WTC11 (cell line): ENCODE data around the gene THSD4. TPM values are rescaled to one million over a fixed set of nuclear protein-coding genes. Genes with fewer than 3 reads are reported as not detected.

Experiments used
- ATAC-seq: fragments of 200-7000 bp; cut with Tn5 transposase; 2 replicates; pipeline ENCODE4 v1.10.0; 2021; ENCODE audit warnings: mild to moderate bottlenecking, moderate library complexity
- CTCF ChIA-PET: fragments of 300-600 bp; sonication (Branson Sonifier 250); formaldehyde crosslinking; loops from one replicate; lab custom pipeline; 2021; ENCODE audit warnings: antibody characterized with exemption; lab: Charles Lee
- POLR2A ChIA-PET: fragments of 350-600 bp; sonication (Branson Sonifier 250); formaldehyde crosslinking; loops from one replicate; lab custom pipeline; 2021; ENCODE audit warnings: antibody characterized with exemption; lab: Charles Lee
- DNase-seq: peaks from one replicate; pipeline ENCODE4 v3.0.0; 2021; ENCODE audit warnings: low spot score
- H3K27ac Mint-ChIP-seq: 2 replicates; pipeline ENCODE4 v1.8.0; 2021; ENCODE audit warnings: mixed read lengths
- H3K27me3 Mint-ChIP-seq: 2 replicates; pipeline ENCODE4 v1.8.0; 2021; ENCODE audit warnings: low read depth, mild to moderate bottlenecking, moderate library complexity, mixed read lengths
- H3K36me3 Mint-ChIP-seq: 2 replicates; pipeline ENCODE4 v1.8.0; 2021; ENCODE audit warnings: mixed read lengths
- H3K4me1 Mint-ChIP-seq: 2 replicates; pipeline ENCODE4 v1.8.0; 2022; ENCODE audit warnings: mixed read lengths
- H3K4me3 Mint-ChIP-seq: 2 replicates; pipeline ENCODE4 v1.8.0; 2021; ENCODE audit warnings: mild to moderate bottlenecking, moderate library complexity, mixed read lengths
- H3K9me3 Mint-ChIP-seq: 2 replicates; pipeline ENCODE4 v1.8.0; 2021; ENCODE audit warnings: mixed read lengths
- ATF2 ChIP-seq: sonication (generic); formaldehyde crosslinking; IDR thresholded peaks from 2 replicates; pipeline ENCODE4 v1.8.1; 2022; ENCODE audit warnings: low read depth, missing genetic modification reagents, borderline replicate concordance
- EMX1 ChIP-seq: fragments of 250-450 bp; sonication (Bioruptor Pico); IDR thresholded peaks from 2 replicates; pipeline ENCODE4 v1.8.0; 2021; ENCODE audit warnings: mild to moderate bottlenecking
- ESRRA ChIP-seq: sonication (generic); formaldehyde crosslinking; IDR thresholded peaks from 2 replicates; pipeline ENCODE4 v1.8.1; 2022; ENCODE audit warnings: mild to moderate bottlenecking, missing genetic modification reagents, borderline replicate concordance
- FOXP1 ChIP-seq: sonication (generic); formaldehyde crosslinking; IDR thresholded peaks from 2 replicates; pipeline ENCODE4 v1.8.0; 2022; ENCODE audit warnings: missing genetic modification reagents, mild to moderate bottlenecking, moderate library complexity, borderline replicate concordance
- GABPB1 ChIP-seq: sonication (generic); formaldehyde crosslinking; IDR thresholded peaks from 2 replicates; pipeline ENCODE4 v1.8.1; 2023; ENCODE audit warnings: mild to moderate bottlenecking, missing genetic modification reagents
- IRF1 ChIP-seq: sonication (generic); formaldehyde crosslinking; IDR thresholded peaks from 2 replicates; pipeline ENCODE4 v1.8.0; 2023; ENCODE audit warnings: missing genetic modification reagents
- JAZF1 ChIP-seq: fragments of 250-450 bp; sonication (Bioruptor Pico); IDR thresholded peaks from 2 replicates; pipeline ENCODE4 v1.9.0; 2021; ENCODE audit warnings: moderate library complexity, mild to moderate bottlenecking, inconsistent platforms
- MLX ChIP-seq: sonication (generic); formaldehyde crosslinking; IDR thresholded peaks from 2 replicates; pipeline ENCODE4 v1.8.1; 2023; ENCODE audit warnings: mild to moderate bottlenecking, missing genetic modification reagents, moderate library complexity
- MXD4 ChIP-seq: fragments of 250-450 bp; sonication (Bioruptor Pico); IDR thresholded peaks from 2 replicates; pipeline ENCODE4 v1.8.0; 2021; ENCODE audit warnings: mild to moderate bottlenecking, moderate library complexity, borderline replicate concordance
- NR3C1 ChIP-seq: sonication (generic); formaldehyde crosslinking; conservative IDR thresholded peaks from 2 replicates; pipeline ENCODE4 v1.8.1; 2023; ENCODE audit warnings: low read depth, mild to moderate bottlenecking, missing genetic modification reagents
- SOX15 ChIP-seq: fragments of 250-450 bp; sonication (Bioruptor Pico); IDR thresholded peaks from 2 replicates; pipeline ENCODE4 v1.9.0; 2021; ENCODE audit warnings: mild to moderate bottlenecking
- TCF7 ChIP-seq: sonication (generic); formaldehyde crosslinking; IDR thresholded peaks from 2 replicates; pipeline ENCODE4 v1.8.0; 2022; ENCODE audit warnings: mild to moderate bottlenecking, low read depth, missing genetic modification reagents, moderate library complexity
- TEAD1 ChIP-seq: sonication (generic); formaldehyde crosslinking; IDR thresholded peaks from 2 replicates; pipeline ENCODE4 v1.8.0; 2022; ENCODE audit warnings: mild to moderate bottlenecking, missing genetic modification reagents
- TEAD4 ChIP-seq: sonication (generic); formaldehyde crosslinking; IDR thresholded peaks from 2 replicates; pipeline ENCODE4 v1.8.0; 2022; ENCODE audit warnings: mild to moderate bottlenecking, missing genetic modification reagents
- USF1 ChIP-seq: sonication (generic); formaldehyde crosslinking; IDR thresholded peaks from 2 replicates; pipeline ENCODE4 v1.8.0; 2022; ENCODE audit warnings: mild to moderate bottlenecking, missing genetic modification reagents
- ZBTB21 ChIP-seq: sonication (generic); formaldehyde crosslinking; IDR thresholded peaks from 2 replicates; pipeline ENCODE4 v1.8.1; 2023; ENCODE audit warnings: mild to moderate bottlenecking, missing genetic modification reagents, borderline replicate concordance
- ZNF138 ChIP-seq: sonication (generic); formaldehyde crosslinking; conservative IDR thresholded peaks from 2 replicates; pipeline ENCODE4 v1.8.1; 2022; ENCODE audit warnings: mild to moderate bottlenecking, moderate library complexity, missing genetic modification reagents
- ZNF219 ChIP-seq: sonication (generic); formaldehyde crosslinking; IDR thresholded peaks from 2 replicates; pipeline ENCODE4 v1.8.0; 2023; ENCODE audit warnings: missing genetic modification reagents, mild to moderate bottlenecking, borderline replicate concordance
- ZNF532 ChIP-seq: fragments of 250-450 bp; sonication (Bioruptor Pico); IDR thresholded peaks from 2 replicates; pipeline ENCODE4 v1.9.0; 2021; ENCODE audit warnings: mild to moderate bottlenecking, borderline replicate concordance
- ZSCAN18 ChIP-seq: fragments of 250-450 bp; sonication (Bioruptor Pico); IDR thresholded peaks from 2 replicates; pipeline ENCODE4 v2.1.2; 2022; ENCODE audit warnings: mild to moderate bottlenecking, moderate library complexity
- total RNA-seq: library from RNA; stranded (reverse); gene quantifications from 3 replicates; pipeline ENCODE4 v1.2.3, GENCODE V29; 2021

Gene THSD4
- total RNA-seq, 1 experiment from 2014 or later: 7.8 TPM

- no peak for TF ChIP-seq NR3C1
- no peak for TF ChIP-seq IRF1 (CRISPR knock-in tag)
- no peak for TF ChIP-seq FOXP1 (CRISPR knock-in tag)
- TF ChIP-seq SOX15 (CRISPR knock-in tag): no peak
- TF ChIP-seq ESRRA (CRISPR knock-in tag): no peak
- TF ChIP-seq GABPB1 (CRISPR knock-in tag): no peak
- TF ChIP-seq TCF7 (CRISPR knock-in tag): no peak
Measured at GRCh38 chr15:71732636-71733035, 617.4 kb downstream of the THSD4 start (continued).

- ChIA-PET POLR2A (no interaction called here), CTCF (interaction anchor here (2.4 kb wide), 1 partner anchor 11 kb away, joined by 16 read pairs; no protein-coding TSS in a partner anchor)
- Mint-ChIP-seq H3K4me1 (no peaks in the 10 kb centered on the region), H3K4me3 (no peak overlapping the region), H3K27me3 (no peaks in the 10 kb centered on the region), H3K9me3 (peaks cover under 1% of the 10 kb centered on the region; the same call in 1 of the 2 replicates), H3K36me3 (no peaks in the 10 kb centered on the region), H3K27ac (no peak overlapping the region)
- TF ChIP-seq ZNF532 (CRISPR knock-in tag): no peak
- no peak for TF ChIP-seq TEAD1 (CRISPR knock-in tag)
- TF ChIP-seq ZNF219 (CRISPR knock-in tag): no peak
- TF ChIP-seq ZBTB21 (CRISPR knock-in tag): no peak
- TF ChIP-seq MLX (CRISPR knock-in tag): no peak
- no peak for ATAC-seq
- no peak for DNase-seq
Measured at GRCh38 chr15:71733122-71733521, 617.9 kb downstream of the THSD4 start.

- Mint-ChIP-seq H3K36me3 (no peaks in the 10 kb centered on the region), H3K27ac (no peak overlapping the region), H3K27me3 (no peaks in the 10 kb centered on the region), H3K4me1 (no peaks in the 10 kb centered on the region), H3K9me3 (peaks cover 5% of the 10 kb centered on the region; the same call in 1 of the 2 replicates), H3K4me3 (no peak overlapping the region)
- no peak for DNase-seq
- POLR2A ChIA-PET: interaction anchor here (0.6 kb wide), 1 partner anchor 319 kb away, joined by 19 read pairs; no protein-coding TSS in a partner anchor
- CTCF ChIA-PET: interaction anchor here (0.6 to 0.8 kb wide), 3 partner anchors 9 to 47 kb away, joined by 4 to 5 read pairs (median 4); no protein-coding TSS in a partner anchor
- ATAC-seq: no peak
- TF ChIP-seq ZNF138 (CRISPR knock-in tag) (no peak), ZSCAN18 (CRISPR knock-in tag) (no peak), TEAD4 (CRISPR knock-in tag) (no peak), FOXP1 (CRISPR knock-in tag) (no peak), MXD4 (no peak), USF1 (CRISPR knock-in tag) (no peak), EMX1 (CRISPR knock-in tag) (no peak), ESRRA (CRISPR knock-in tag) (no peak), IRF1 (CRISPR knock-in tag) (no peak), JAZF1 (CRISPR knock-in tag) (no peak), ZBTB21 (CRISPR knock-in tag) (no peak), ATF2 (CRISPR knock-in tag) (no peak)
Measured at GRCh38 chr15:71734709-71735384, 619.6 kb downstream of the THSD4 start.
